Measurements from ENCODE around the gene MYL5. TPM values are rescaled to one million over a fixed set of nuclear protein-coding genes. Genes with fewer than 3 reads are reported as not detected.

The MYL5 gene
- total and polyA plus RNA-seq, 10 of the 15 experiments (the other 5 are each of a cell fraction or from before 2014, with no cell fraction given) = 1.2 to 13.8 (median 7.1) TPM

GRCh38 chr4:651884-652642 is 22.3 kb upstream of the MYL5 start:
- Histone ChIP-seq H3K36me3 (ENCODE audit: control insufficient read depth in 2 of 2, insufficient read depth in 2 of 2, low read length in 1 of 2) (no peaks in the 10 kb centered on the region), H3K9ac (ENCODE audit: control insufficient read depth, insufficient read depth, low read length) (no peak overlapping the region), H3K4me1 (ENCODE audit: control insufficient read depth, insufficient read depth, low read length) (no peaks in the 10 kb centered on the region), H3K79me2 (ENCODE audit: control insufficient read depth, insufficient read depth, low read length) (no peaks in the 10 kb centered on the region), H3K27me3 (replicated peaks in 1 of 2; ENCODE audit: control insufficient read depth in 2 of 2, insufficient read depth in 2 of 2, low read length in 1 of 2) (no peaks in the 10 kb centered on the region), H3K27ac (ENCODE audit: control insufficient read depth, insufficient read depth) (no peak overlapping the region), H3K4me3 (no peak overlapping the region), H3K9me3 (replicated peaks; ENCODE audit: control insufficient read depth, insufficient read depth, low read length) (no peaks in the 10 kb centered on the region; the same call in 2 of the 3 replicates), H2AFZ (ENCODE audit: control insufficient read depth, low read depth, low read length) (no peak overlapping the region), H4K20me1 (ENCODE audit: control insufficient read depth, insufficient read depth) (no peaks in the 10 kb centered on the region), H3K4me2 (ENCODE audit: control insufficient read depth, insufficient read depth) (no peak overlapping the region)
- in situ Hi-C loops (cut with MboI) (no loop called here), intact Hi-C loops (cut with micrococcal nuclease; ENCODE audit: unreplicated experiment) (no loop called here)
- FAIRE-seq (no peak), DNase-seq (ENCODE audit: low read depth, low spot score) (no peak), ATAC-seq (no peak)
- no peak for TF ChIP-seq KLF5 (IDR thresholded peaks at IDR 0.05; ENCODE audit: partially characterized antibody)
- no peak for TF ChIP-seq ZNF687 (IDR thresholded peaks at IDR 0.05)
- TF ChIP-seq NFXL1 (IDR thresholded peaks at IDR 0.05; ENCODE audit: borderline replicate concordance) = no peak
- TF ChIP-seq POU2F2 (IDR thresholded peaks at IDR 0.05; ENCODE audit: borderline replicate concordance, low read depth, low read length) = no peak
- TF ChIP-seq PBX3 (IDR thresholded peaks at IDR 0.05; ENCODE audit: insufficient replicate concordance, low read depth, low read length) = no peak
- no peak for TF ChIP-seq WRNIP1 (IDR thresholded peaks at IDR 0.05; ENCODE audit: borderline replicate concordance, low read depth, low read length)
- TF ChIP-seq CBFB (IDR thresholded peaks at IDR 0.05; ENCODE audit: low read depth) = no peak
- no peak for TF ChIP-seq POLR2A (IDR thresholded peaks at IDR 0.05; ENCODE audit: low read depth, low read length)
- TF ChIP-seq PML (IDR thresholded peaks at IDR 0.05; ENCODE audit: low read length) = no peak
- TF ChIP-seq CHD2 (IDR thresholded peaks at IDR 0.05; ENCODE audit: borderline replicate concordance, low read depth, low read length) = no peak
- no peak for TF ChIP-seq MYC (IDR thresholded peaks at IDR 0.05; ENCODE audit: insufficient read depth, insufficient read length, insufficient replicate concordance, low read length, severe bottlenecking)
- TF ChIP-seq ZNF622 (IDR thresholded peaks at IDR 0.05) = no peak
- TF ChIP-seq ZBTB11 (CRISPR knock-in tag; IDR thresholded peaks at IDR 0.05) = no peak
- no peak for TF ChIP-seq RB1 (IDR thresholded peaks at IDR 0.05; ENCODE audit: borderline replicate concordance)
- ChIA-PET RAD21 (ENCODE audit: unreplicated experiment) (no interaction called here), CTCF (interaction anchor here (0.6 kb wide), 1 partner anchor 905 kb away, joined by 3 read pairs; no protein-coding TSS in a partner anchor), POLR2A (interaction anchor here (0.6 kb wide), 1 partner anchor 25 kb away, joined by 4 read pairs; no protein-coding TSS in a partner anchor), SMC1A (ENCODE audit: uncharacterized antibody, unreplicated experiment) (no interaction called here)
- 54% methylated on average over 16 of the region's 24 CpGs for WGBS (ENCODE audit: insufficient coverage, insufficient replicate concordance, low lambda C conversion rate, missing lambda C conversion rate)
- no TSS peak for BruUV-seq (replicated peaks)

Data from GM12878 (cell line).